ENCODE results near the gene CD52.

CD52 gene

DNA sequence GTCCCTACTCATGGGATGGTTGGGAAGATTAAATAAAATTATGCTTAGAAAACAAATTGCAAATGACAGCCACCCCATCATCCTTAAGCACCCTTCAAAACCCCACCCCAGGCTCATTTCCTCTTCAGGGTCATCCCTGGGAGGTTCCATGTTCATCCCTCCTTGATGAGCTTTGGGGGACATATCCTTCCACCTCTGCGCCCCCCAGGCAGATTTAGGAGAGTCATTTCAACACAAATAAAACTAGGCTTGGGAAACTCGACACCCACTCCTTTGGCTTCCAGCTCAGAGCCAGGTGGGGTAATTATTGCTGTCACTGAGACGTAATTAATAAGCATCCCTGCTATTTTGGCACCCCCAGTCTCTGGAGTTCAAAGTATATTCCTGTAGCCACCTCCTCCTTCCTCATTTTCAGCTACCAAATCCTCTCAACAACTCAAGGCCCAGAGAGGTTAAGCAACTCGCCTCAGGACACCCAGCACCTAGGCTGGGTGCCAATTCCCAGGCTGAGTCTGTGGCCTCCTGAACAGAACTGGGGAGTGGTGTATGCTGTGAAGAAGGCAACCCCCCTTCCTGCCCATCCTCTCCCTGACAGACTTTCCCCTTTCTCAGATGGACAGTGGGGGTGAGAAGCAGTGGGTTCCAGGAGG lies 35.6 kb downstream of the CD52 start:
- Histone ChIP-seq H2AFZ (ENCODE audit: low read length) (no peak overlapping the region), H3K9ac (ENCODE audit: low read length) (no peak overlapping the region), H3K4me2 (ENCODE audit: low read length) (no peak overlapping the region)

DNA sequence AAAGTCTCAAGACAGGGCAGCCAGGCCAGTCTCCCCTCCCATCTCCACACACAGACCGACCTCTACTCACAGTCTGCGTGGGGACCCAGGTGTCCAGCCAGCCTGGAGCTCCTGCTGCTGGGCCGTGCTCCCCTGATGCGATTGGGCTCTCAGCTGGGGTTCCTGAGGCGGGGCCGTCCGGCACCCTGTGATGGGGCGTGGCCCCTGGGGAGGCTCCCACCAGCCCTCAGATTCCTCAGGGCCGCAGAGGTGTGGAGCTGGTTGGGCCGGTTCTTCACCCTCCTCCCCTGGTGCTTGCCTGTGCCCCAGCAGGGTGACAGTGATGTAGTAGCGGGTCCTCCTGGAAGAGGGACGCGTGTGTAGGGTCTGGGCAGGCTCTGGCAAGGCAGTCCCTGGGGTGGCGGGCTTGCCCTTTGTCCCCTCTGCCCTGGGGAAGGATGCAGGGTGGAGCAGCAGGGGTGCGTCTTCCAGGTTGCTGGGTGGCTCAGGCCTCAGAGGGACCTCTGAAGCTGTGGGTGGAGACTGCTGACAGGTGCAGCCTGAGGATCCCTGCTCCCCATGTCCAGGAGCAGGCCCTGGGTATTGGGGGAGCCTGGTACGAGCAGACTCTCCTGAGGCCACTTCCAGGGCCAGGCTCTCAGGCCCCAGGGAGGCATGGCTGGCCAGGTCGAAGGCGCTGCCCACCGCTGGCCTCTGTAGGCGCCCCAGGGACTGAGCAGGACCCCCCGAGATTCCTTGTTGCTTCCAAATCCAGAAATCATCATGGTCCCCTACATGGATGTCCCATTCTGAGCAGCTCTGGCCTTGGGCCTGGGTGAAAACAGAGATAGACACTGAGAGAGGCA lies 36.4 kb downstream of the CD52 start, which contains the start of gene CRYBG2:
CRYBG2 (minus strand) TSS at position 155 of the 845 bp plus-strand sequence. CDS start 7,473 bp downstream, outside the sequence.
- no peaks in the 10 kb centered on the region for H3K36me3 ChIP-seq (ENCODE audit: insufficient read depth, low read length)
- H3K4me1 ChIP-seq (ENCODE audit: insufficient read depth, low read length, severe bottlenecking) = no peaks in the 10 kb centered on the region
- H3K4me2 ChIP-seq (ENCODE audit: low read length) = no peak within 1 kb of the TSS
- H3K4me3 ChIP-seq (ENCODE audit: low read depth, low read length, poor library complexity, severe bottlenecking) = no peak within 1 kb of the TSS
- no peak within 1 kb of the TSS for H2AFZ ChIP-seq (ENCODE audit: low read length)
- H3K9me2 ChIP-seq (ENCODE audit: low read depth, low read length) = no peaks in the 10 kb centered on the region
- no peaks in the 10 kb centered on the region for H4K20me1 ChIP-seq (ENCODE audit: insufficient read depth, low read length)
- H3K9ac ChIP-seq (ENCODE audit: low read length) = no peak within 1 kb of the TSS
- no peak within 1 kb of the TSS for H3K27ac ChIP-seq (ENCODE audit: low read depth, low read length, poor library complexity, severe bottlenecking)
- H3K9me3 ChIP-seq (ENCODE audit: low read length) = no peaks in the 10 kb centered on the region
- H3F3A ChIP-seq (ENCODE audit: insufficient read depth, low read length) = no peaks in the 10 kb centered on the region
- no peaks in the 10 kb centered on the region for H3K79me2 ChIP-seq (ENCODE audit: insufficient read depth, low read length)
- H3K27me3 ChIP-seq (ENCODE audit: insufficient read depth, low read length) = peaks cover 3% of the 10 kb centered on the region; the same call in 1 of the 2 replicates
- TF ChIP-seq CTCF (IDR thresholded peaks at IDR 0.05; ENCODE audit: low read length) (no peak), EZH2 (IDR thresholded peaks at IDR 0.05; ENCODE audit: borderline replicate concordance, low read length) (no peak)

More for the DNA sequence above, 35.6 kb downstream of the CD52 start:
- Histone ChIP-seq H3K36me3 (ENCODE audit: insufficient read depth, low read length) (no peaks in the 10 kb centered on the region), H3K9me3 (ENCODE audit: low read length) (no peaks in the 10 kb centered on the region), H3F3A (ENCODE audit: insufficient read depth, low read length) (no peaks in the 10 kb centered on the region), H3K79me2 (ENCODE audit: insufficient read depth, low read length) (no peaks in the 10 kb centered on the region), H4K20me1 (ENCODE audit: insufficient read depth, low read length) (no peaks in the 10 kb centered on the region), H3K27ac (ENCODE audit: low read depth, low read length, poor library complexity, severe bottlenecking) (no peak overlapping the region), H3K9me2 (ENCODE audit: low read depth, low read length) (no peaks in the 10 kb centered on the region), H3K4me3 (ENCODE audit: low read depth, low read length, poor library complexity, severe bottlenecking) (no peak overlapping the region), H3K4me1 (ENCODE audit: insufficient read depth, low read length, severe bottlenecking) (no peaks in the 10 kb centered on the region), H3K27me3 (ENCODE audit: insufficient read depth, low read length) (peaks cover 3% of the 10 kb centered on the region; the same call in 1 of the 2 replicates)
- TF ChIP-seq EZH2 (IDR thresholded peaks at IDR 0.05; ENCODE audit: borderline replicate concordance, low read length) = no peak
- TF ChIP-seq CTCF (IDR thresholded peaks at IDR 0.05; ENCODE audit: low read length) = no peak

DNA sequence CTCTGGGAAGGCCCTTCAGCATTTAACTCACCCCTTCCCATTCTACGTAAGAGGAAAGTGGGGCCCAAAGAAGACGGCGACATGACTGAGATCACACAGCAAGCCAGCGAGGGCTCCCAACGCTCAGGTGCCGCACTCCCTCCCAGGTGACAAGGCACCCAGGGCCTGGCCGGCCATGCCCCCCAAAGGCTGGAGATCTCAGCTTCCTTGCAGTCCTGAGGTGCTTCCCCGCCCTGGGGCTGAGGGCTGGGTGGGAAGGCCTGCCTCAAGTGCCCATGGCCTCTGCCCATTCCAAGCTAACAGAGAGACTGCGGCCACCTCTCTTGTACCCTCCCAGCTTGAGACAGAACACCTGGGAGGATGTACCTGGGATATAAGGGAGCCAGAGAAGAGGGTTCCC lies 37.2 kb downstream of the CD52 start:
- no peaks in the 10 kb centered on the region for H3K9me2 ChIP-seq (ENCODE audit: low read depth, low read length)
- no peak overlapping the region for H3K4me3 ChIP-seq (ENCODE audit: low read depth, low read length, poor library complexity, severe bottlenecking)
- no peaks in the 10 kb centered on the region for H3K9me3 ChIP-seq (ENCODE audit: low read length)
- no peaks in the 10 kb centered on the region for H4K20me1 ChIP-seq (ENCODE audit: insufficient read depth, low read length)
- no peaks in the 10 kb centered on the region for H3F3A ChIP-seq (ENCODE audit: insufficient read depth, low read length)
- H3K36me3 ChIP-seq (ENCODE audit: insufficient read depth, low read length) = no peaks in the 10 kb centered on the region
- H3K4me1 ChIP-seq (ENCODE audit: insufficient read depth, low read length, severe bottlenecking) = peaks cover 2% of the 10 kb centered on the region
- H3K4me2 ChIP-seq (ENCODE audit: low read length) = no peak overlapping the region
- no peak overlapping the region for H3K27ac ChIP-seq (ENCODE audit: low read depth, low read length, poor library complexity, severe bottlenecking)
- no peak overlapping the region for H2AFZ ChIP-seq (ENCODE audit: low read length)
- no peaks in the 10 kb centered on the region for H3K79me2 ChIP-seq (ENCODE audit: insufficient read depth, low read length)
- H3K9ac ChIP-seq (ENCODE audit: low read length) = no peak overlapping the region
- H3K27me3 ChIP-seq (ENCODE audit: insufficient read depth, low read length) = peaks cover 3% of the 10 kb centered on the region
- TF ChIP-seq EZH2 (IDR thresholded peaks at IDR 0.05; ENCODE audit: borderline replicate concordance, low read length) = no peak
- no peak for TF ChIP-seq CTCF (IDR thresholded peaks at IDR 0.05; ENCODE audit: low read length)
